GM21619 (cell line): ENCODE data around the gene LCOR.
A peak's percentile ranks its signal among the peaks of the same experiment; 100 is the strongest.

Experiments
- ATAC-seq: cut with Tn5 transposase; IDR thresholded peaks from one replicate; pipeline ENCODE4 v1.9.1; 2021; ENCODE audit not compliant: unreplicated experiment

Gene LCOR

DNA sequence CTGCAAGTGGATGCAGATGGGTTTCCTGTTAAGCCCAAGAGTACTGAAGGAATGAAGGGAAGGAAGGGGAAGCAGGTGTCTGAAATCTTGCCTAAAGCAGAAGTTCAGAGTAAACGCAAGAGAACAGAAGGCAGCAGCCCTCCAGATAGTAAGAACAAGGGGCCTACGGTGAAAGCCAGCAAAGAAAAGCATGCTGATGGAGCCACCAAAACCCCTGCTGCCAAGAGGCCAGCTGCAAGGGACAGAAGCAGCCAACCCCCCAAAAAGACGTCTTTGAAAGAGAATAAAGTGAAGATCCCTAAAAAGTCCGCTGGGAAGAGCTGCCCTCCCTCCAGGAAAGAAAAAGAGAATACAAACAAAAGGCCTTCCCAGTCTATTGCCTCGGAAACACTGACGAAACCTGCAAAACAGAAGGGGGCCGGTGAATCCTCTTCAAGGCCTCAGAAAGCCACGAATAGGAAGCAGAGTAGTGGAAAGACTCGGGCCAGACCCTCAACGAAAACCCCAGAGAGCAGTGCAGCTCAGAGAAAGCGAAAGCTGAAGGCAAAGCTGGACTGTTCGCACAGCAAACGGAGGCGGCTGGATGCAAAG, 152.5 kb downstream of the LCOR start:
- ATAC-seq, result no peak

DNA sequence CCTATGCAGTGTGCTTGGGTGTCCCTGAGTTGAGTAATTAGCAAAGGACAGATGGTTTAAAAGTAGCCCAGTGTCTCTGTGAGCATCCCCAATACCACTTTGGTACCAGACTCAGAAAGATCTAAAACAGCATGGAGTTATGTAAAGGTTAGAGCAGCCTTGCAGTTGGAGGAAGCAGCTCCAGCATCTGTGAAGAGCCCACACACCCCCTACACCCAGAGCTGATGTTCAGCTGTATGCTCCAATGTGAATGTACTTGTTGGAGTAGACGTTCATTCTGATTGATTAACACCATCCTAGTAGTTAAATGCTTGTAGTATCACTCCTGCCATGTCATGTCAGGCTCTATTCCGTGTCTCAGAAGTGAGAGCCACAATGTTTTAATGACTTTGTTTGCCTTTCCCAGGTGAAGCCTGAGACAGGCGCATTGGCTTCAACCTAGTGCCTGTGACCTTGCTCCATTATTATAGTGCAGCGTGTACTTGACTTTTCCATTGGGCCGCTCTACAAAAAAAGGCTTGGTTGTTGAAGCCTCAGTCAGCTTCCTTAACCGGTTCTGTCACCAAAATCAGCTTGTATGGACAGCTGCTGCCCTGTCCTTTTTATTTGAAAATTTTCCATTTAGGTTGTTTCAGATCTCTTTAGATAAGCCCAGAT, 154.2 kb downstream of the LCOR start:
- ATAC-seq, result no peak

DNA sequence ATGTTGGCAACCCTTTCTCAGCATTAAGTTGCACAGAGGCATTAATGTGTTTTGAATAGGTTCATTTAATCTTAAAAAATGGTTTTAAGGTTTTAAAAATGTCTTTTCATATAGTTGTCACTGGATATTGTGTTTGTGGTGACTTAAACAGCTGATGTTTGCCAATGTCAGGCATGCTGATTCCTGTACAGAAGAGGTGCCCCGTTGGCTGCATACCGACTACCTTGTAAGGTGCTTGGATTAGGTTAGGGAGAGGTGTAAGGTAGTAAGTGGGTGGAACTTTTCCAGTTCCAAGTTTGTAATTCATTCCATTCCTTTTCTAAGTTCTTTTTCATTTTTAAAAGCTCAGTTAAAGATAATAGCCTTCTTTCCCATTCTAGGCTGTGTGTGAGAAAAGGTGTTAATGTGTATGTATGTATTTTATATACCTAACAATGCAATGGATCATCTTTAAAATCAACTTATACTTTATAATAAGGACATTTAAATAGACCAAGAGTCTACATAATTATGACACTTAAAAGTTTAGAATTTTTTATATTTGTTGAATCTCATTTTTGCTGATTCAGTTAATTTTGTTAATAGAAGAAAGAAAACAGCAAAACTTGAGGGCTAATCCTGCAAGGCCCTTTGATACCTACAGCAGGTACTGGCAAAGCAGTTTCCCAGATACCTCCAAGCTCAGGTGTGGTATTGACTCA, 155.2 kb downstream of the LCOR start:
- ATAC-seq, result no peak

DNA sequence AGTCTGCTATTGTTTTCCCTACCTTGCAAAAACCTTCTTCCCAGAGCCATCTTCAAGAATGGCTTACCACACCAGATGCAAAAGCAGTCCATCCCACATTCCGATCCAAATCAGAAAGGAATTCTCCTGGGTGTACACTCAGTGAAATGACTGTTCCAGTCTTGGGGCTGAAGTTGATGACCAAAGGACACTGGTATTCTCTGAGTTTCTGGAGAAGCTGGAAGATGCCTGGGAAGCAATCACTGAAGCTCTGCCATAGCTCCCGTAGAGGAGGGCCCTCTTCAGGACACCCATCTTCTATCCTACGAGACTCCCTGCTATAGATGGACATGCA, 155.7 kb downstream of the LCOR start:
- no peak for ATAC-seq

GRCh38 chr10:96988426-96988825, 156.3 kb downstream of the LCOR start:
- ATAC-seq, result no peak

DNA sequence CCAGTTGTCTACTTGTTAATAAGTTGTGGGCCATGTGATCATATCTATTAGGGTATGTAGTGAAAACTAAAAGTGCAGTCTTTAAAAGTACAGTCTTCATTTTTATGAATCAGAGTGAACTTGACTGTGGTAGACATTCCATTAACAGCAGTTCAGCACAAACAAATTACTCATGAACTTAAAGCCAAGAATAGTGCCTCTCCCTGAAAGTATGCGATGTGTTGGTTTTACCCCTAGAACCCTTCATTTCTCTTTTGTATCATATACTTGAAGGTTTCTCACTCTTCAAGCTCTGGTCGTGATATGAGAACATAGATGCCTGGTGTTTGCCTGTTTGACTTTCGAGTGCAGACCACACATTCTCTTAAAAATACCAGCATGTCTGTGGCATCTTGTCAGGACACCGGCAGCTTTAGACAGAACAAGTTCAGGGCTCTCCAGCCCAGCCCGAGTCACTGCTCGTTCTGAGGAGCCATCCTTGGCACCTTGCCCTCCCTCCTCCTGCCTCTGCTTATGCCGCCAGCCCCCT, 159.3 kb downstream of the LCOR start:
- peak; percentile 52 for ATAC-seq

DNA sequence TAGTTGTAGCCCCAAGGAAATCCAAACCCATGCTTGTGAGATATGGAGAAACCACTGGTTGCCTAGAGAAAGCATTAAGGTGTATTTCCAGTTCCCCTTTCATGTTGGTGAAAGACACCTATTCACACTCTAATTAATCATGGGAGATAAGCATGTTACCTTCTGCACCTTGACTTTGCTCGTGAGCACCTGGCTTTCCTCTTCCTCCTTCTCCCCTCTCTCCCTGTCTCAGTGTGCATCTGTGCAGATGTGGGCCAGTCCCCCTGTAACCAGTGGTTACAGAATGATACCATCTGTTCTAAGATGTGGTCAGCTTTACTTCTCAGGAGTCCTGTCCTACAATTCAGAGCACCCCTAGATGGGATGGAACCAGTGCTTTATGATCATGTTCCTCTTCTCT, 160.6 kb downstream of the LCOR start:
- peak; percentile 67 for ATAC-seq

GRCh38 chr10:96995851-96996250, 163.8 kb downstream of the LCOR start:
- no peak for ATAC-seq

DNA sequence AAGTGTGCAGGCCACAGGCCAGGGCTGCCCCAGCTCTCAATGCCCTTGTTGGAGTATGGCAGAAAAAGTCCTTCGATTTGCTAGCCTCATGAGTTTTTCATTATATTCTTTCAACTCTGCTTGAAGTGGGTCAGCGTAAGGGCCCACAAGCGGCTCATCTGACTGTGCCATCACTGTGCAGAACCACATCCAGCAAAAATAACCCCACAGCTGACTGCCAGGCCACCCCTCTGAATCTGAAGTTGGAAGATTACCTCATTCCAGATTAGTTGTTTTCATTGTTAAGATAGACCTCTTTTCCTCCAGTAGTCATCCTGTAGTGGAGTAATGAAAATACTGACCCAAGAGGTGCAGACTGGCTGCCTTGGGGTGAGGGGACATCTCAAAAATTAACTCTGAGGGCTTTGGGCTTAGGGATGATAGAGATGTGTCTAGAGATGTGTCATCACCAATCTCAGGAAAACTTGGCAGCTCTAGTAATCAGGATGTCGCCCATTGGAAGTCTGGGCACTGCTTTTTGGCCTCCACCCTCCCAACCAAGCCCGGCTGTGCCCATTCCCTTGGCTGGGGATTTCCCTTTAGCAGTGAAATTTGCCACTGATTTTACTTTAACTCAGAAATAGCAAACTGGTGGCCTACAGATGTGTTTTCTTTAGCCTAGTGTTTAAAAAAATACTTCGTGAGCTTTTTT, 164.3 kb downstream of the LCOR start:
- no peak for ATAC-seq

DNA sequence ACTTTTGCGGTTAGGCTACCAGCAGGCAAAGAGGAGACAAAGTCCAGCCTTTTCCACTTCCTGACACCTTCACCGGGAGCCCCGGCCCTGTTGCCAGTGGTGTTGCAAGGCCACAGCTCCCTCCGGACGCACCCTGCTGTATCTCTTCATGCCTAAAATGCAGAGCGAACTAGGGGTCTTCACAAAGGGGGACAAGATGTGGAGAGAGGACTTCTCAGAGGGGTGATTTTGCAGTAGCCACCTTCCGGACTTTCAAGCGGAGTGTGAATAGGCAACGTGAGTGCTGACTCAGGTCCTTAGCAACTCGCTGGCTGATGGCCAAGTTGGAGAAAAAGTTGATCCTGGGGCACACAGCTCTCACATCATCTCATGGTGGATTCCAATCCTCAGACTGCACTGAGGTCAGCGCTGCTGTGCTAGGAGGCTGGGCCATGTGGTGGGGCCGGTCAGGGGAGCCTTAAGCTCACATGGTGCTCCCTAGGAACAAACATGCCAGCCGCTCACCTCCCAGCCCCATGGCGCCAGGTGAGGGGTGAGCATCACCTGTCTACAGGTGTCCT, 166.3 kb downstream of the LCOR start:
- ATAC-seq, result no peak

DNA sequence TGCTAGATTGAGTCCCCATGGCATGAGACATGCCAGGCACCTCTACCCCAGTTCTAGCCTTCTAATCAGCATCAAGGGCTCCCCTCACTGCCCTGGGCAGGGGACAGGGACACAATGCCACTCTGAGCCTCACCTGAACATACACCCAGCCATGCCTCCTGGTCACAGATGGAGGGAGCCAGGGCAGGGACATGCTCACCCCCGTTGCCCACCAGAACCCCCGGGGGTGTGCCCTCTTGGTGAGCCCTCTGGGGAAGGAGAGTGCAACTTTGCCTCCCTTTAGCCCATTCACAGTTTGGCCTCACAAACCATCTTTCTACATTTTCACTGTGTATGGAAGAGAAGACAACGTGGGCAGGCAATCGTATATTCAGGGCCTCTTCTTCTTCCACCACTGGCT, 167.2 kb downstream of the LCOR start:
- ATAC-seq, result no peak

DNA sequence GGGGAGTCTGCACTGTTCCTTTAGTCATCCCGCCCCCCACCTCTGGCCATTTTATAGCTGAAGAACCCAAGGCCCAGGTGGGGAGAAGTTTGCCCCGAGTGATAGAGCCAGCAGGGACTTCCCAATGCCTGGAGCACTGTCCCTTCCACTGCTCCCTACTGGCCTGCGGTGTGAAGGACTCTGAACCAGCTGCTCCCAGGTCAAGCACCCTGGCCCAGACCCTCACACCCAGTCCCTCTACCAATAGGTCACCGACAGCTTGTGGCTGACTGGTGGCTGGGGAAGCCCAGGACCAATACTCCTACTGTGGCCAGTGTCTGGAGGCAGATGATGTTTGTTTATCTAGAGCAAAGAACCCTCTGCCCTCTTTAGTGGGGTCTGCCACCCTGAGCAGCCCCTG, 167.9 kb downstream of the LCOR start:
- no peak for ATAC-seq

DNA sequence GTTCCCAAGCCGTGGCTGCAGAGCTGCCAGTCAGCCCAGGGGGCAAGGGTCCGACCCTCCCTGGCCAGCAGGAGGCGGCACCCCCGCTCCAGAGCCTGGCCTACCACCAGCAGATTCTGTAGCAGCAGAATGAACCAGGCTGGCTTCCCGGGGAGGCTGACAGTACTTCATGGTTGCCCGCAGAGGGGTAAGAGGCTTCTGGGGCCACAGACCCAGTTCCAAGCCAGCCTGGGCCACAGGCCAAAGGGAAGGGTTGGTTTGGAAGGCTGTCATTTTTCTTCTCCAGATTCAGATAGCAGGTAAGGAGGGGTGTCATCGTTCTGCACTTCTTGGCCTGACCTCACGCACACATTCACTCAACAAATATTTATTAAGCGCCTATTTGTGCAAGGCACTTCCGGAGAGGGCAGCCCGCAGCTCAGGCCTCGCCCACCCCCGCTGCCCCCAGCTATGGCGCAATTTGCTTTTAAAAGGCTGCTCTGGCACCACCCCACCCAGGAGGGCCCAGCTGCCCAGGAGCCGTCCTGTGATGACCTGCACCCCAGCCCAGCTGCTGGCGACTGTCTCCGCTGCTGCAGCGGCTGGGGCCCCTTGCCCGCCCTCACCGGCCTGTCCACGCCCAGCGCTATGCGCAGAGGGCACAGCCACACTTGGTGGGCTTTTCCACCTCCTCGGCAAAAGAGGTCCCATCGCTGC, 168.5 kb downstream of the LCOR start:
- no peak for ATAC-seq

DNA sequence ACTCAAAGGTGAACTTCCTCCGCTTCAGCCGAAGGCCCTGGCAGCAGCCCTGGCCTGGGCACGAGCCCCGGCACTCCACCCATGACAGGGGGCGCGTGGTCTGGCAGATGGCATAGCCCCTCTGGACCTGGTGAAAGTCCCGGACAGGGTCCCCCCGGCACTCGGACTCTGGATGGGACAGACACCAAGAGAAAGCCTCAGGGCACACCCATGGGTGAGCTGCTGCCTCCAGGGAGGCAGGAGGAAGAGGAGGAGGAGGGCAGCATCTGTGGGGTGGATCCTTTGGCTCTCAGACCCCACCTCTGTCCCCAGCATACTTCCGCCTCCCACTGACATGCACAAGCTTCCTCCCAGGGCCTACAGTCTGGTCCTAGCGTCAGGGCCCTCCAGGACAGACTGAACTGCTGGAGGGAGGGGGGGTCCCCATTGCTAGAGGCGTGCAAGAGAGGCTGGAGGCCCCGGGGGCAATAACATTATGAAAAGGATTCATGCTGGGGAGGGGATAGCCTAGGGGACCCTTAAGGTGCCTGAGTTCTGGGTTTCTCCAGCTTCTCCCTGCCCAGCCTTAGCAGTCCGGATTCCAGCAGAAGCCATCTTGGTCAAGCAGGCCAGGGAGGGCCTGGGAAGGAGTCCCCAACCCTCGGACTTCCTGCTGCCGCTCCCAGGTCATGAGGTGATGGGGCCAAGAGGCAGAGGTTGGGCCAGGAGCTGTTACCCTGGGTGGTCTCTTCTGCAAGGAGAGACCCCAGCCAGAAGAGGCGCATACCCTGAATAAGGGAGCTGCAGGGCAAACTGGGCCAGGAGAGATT, 169.3 kb downstream of the LCOR start:
- ATAC-seq, result no peak

GRCh38 chr10:97002670-97003069, 170.6 kb downstream of the LCOR start:
- ATAC-seq, result no peak

GRCh38 chr10:97003151-97003803, 171.2 kb downstream of the LCOR start:
- no peak for ATAC-seq

- ATAC-seq, result no peak
These were observed 171.7 kb downstream of the LCOR start for GRCh38 chr10:97003804-97004201.

GRCh38 chr10:97004591-97004990, 172.5 kb downstream of the LCOR start:
- no peak for ATAC-seq

- no peak for ATAC-seq
These were observed 173.3 kb downstream of the LCOR start for GRCh38 chr10:97005349-97005748.

GRCh38 chr10:97006364-97006763, 174.3 kb downstream of the LCOR start:
- ATAC-seq, result no peak
